WTC11 (cell line): ENCODE results near the gene TGM1. TPM values are rescaled to one million over a fixed set of nuclear protein-coding genes. Genes with fewer than 3 reads are reported as not detected.

ENCODE experiments used
- ATAC-seq: fragments of 200-7000 bp; cut with Tn5 transposase; 2 replicates; pipeline ENCODE4 v1.10.0; 2021; ENCODE audit warnings: mild to moderate bottlenecking, moderate library complexity
- CTCF ChIA-PET: fragments of 300-600 bp; sonication (Branson Sonifier 250); formaldehyde crosslinking; loops from one replicate; lab custom pipeline; 2021; ENCODE audit warnings: antibody characterized with exemption; lab: Charles Lee
- POLR2A ChIA-PET: fragments of 350-600 bp; sonication (Branson Sonifier 250); formaldehyde crosslinking; loops from one replicate; lab custom pipeline; 2021; ENCODE audit warnings: antibody characterized with exemption; lab: Charles Lee
- DNase-seq: peaks from one replicate; pipeline ENCODE4 v3.0.0; 2021; ENCODE audit warnings: low spot score
- H3K27ac Mint-ChIP-seq: 2 replicates; pipeline ENCODE4 v1.8.0; 2021; ENCODE audit warnings: mixed read lengths
- H3K27me3 Mint-ChIP-seq: 2 replicates; pipeline ENCODE4 v1.8.0; 2021; ENCODE audit warnings: low read depth, mild to moderate bottlenecking, moderate library complexity, mixed read lengths
- H3K36me3 Mint-ChIP-seq: 2 replicates; pipeline ENCODE4 v1.8.0; 2021; ENCODE audit warnings: mixed read lengths
- H3K4me1 Mint-ChIP-seq: 2 replicates; pipeline ENCODE4 v1.8.0; 2022; ENCODE audit warnings: mixed read lengths
- H3K4me3 Mint-ChIP-seq: 2 replicates; pipeline ENCODE4 v1.8.0; 2021; ENCODE audit warnings: mild to moderate bottlenecking, moderate library complexity, mixed read lengths
- H3K9me3 Mint-ChIP-seq: 2 replicates; pipeline ENCODE4 v1.8.0; 2021; ENCODE audit warnings: mixed read lengths
- ATF3 ChIP-seq: sonication (generic); formaldehyde crosslinking; conservative IDR thresholded peaks from 2 replicates; pipeline ENCODE4 v1.8.1; 2022; ENCODE audit warnings: mild to moderate bottlenecking, missing genetic modification reagents
- CREB1 ChIP-seq: sonication (generic); formaldehyde crosslinking; IDR thresholded peaks from 2 replicates; pipeline ENCODE4 v1.8.0; 2023; ENCODE audit warnings: mild to moderate bottlenecking, missing genetic modification reagents
- E2F4 ChIP-seq: sonication (generic); formaldehyde crosslinking; IDR thresholded peaks from 2 replicates; pipeline ENCODE4 v1.8.1; 2022; ENCODE audit warnings: low read depth, mild to moderate bottlenecking, moderate library complexity, missing genetic modification reagents, borderline replicate concordance
- ELF4 ChIP-seq: sonication (generic); formaldehyde crosslinking; IDR thresholded peaks from 2 replicates; pipeline ENCODE4 v1.8.1; 2022; ENCODE audit warnings: low read depth, mild to moderate bottlenecking, moderate library complexity, missing genetic modification reagents
- ERG ChIP-seq: fragments of 250-450 bp; sonication (Bioruptor Pico); IDR thresholded peaks from 2 replicates; pipeline ENCODE4 v1.8.0; 2021; ENCODE audit warnings: mild to moderate bottlenecking
- ETV6 ChIP-seq: sonication (generic); formaldehyde crosslinking; IDR thresholded peaks from 2 replicates; pipeline ENCODE4 v1.8.1; 2022; ENCODE audit warnings: mild to moderate bottlenecking, missing genetic modification reagents
- FOXK1 ChIP-seq: sonication (generic); formaldehyde crosslinking; IDR thresholded peaks from 2 replicates; pipeline ENCODE4 v1.8.0; 2022; ENCODE audit warnings: mild to moderate bottlenecking, moderate library complexity, missing genetic modification reagents
- FOXP4 ChIP-seq: sonication (generic); formaldehyde crosslinking; IDR thresholded peaks from 2 replicates; pipeline ENCODE4 v1.8.0; 2022; ENCODE audit warnings: mild to moderate bottlenecking, missing genetic modification reagents
- JAZF1 ChIP-seq: fragments of 250-450 bp; sonication (Bioruptor Pico); IDR thresholded peaks from 2 replicates; pipeline ENCODE4 v1.9.0; 2021; ENCODE audit warnings: moderate library complexity, mild to moderate bottlenecking, inconsistent platforms
- MAX ChIP-seq: sonication (generic); formaldehyde crosslinking; IDR thresholded peaks from 2 replicates; pipeline ENCODE4 v1.8.0; 2022; ENCODE audit warnings: mild to moderate bottlenecking, missing genetic modification reagents
- NFYB ChIP-seq: sonication (generic); formaldehyde crosslinking; conservative IDR thresholded peaks from 2 replicates; pipeline ENCODE4 v1.8.0; 2022; ENCODE audit warnings: low read depth, missing genetic modification reagents
- NR1H2 ChIP-seq: sonication (generic); formaldehyde crosslinking; IDR thresholded peaks from 2 replicates; pipeline ENCODE4 v1.9.0; 2021; ENCODE audit warnings: mild to moderate bottlenecking, moderate library complexity, missing genetic modification reagents
- SOX15 ChIP-seq: fragments of 250-450 bp; sonication (Bioruptor Pico); IDR thresholded peaks from 2 replicates; pipeline ENCODE4 v1.9.0; 2021; ENCODE audit warnings: mild to moderate bottlenecking
- USF1 ChIP-seq: sonication (generic); formaldehyde crosslinking; IDR thresholded peaks from 2 replicates; pipeline ENCODE4 v1.8.0; 2022; ENCODE audit warnings: mild to moderate bottlenecking, missing genetic modification reagents
- ZNF396 ChIP-seq: fragments of 250-450 bp; sonication (Bioruptor Pico); IDR thresholded peaks from 2 replicates; pipeline ENCODE4 v1.8.0; 2021; ENCODE audit warnings: mild to moderate bottlenecking, moderate library complexity, borderline replicate concordance
- ZNF425 ChIP-seq: fragments of 250-450 bp; sonication (Bioruptor Pico); conservative IDR thresholded peaks from 2 replicates; pipeline ENCODE4 v1.9.0; 2021; ENCODE audit warnings: mild to moderate bottlenecking
- total RNA-seq: library from RNA; stranded (reverse); gene quantifications from 3 replicates; pipeline ENCODE4 v1.2.3, GENCODE V29; 2021

Gene TGM1
- total RNA-seq, 1 experiment from 2014 or later: 5.2 TPM

GRCh38 chr14:24278424-24278823 is 15.4 kb upstream of the TGM1 start (continued):
- TF ChIP-seq FOXP4 (no peak), E2F4 (CRISPR knock-in tag) (no peak), ETV6 (no peak)

- ATAC-seq: no peak
- peaks cover 7% of the 10 kb centered on the region for H3K4me1 Mint-ChIP-seq
- CTCF ChIA-PET: interaction anchor here (1.3 to 1.8 kb wide), 2 partner anchors 19 to 22 kb away, joined by 4 to 12 read pairs; partner anchors contain the start of genes DHRS1 and NOP9
These were observed 14.8 kb upstream of the TGM1 start for GRCh38 chr14:24277606-24278321.

More at GRCh38 chr14:24277606-24278321, 14.8 kb upstream of the TGM1 start:
- Mint-ChIP-seq H3K36me3 (no peaks in the 10 kb centered on the region), H3K27me3 (no peaks in the 10 kb centered on the region), H3K4me3 (no peak overlapping the region)
- no peak for DNase-seq
- no peak for TF ChIP-seq ZNF396 (CRISPR knock-in tag)
- TF ChIP-seq ZNF425 (CRISPR knock-in tag): no peak
- no peak for TF ChIP-seq NR1H2 (CRISPR knock-in tag)
- TF ChIP-seq ATF3: no peak
- no peak for TF ChIP-seq FOXK1
- TF ChIP-seq ERG (CRISPR knock-in tag): no peak
- no peak for TF ChIP-seq NFYB (CRISPR knock-in tag)
- TF ChIP-seq CREB1 (CRISPR knock-in tag): no peak
- no peak for TF ChIP-seq JAZF1
- no peak for TF ChIP-seq ELF4
- TF ChIP-seq USF1 (CRISPR knock-in tag): no peak
- no peak for TF ChIP-seq MAX (CRISPR knock-in tag)
- no peak for TF ChIP-seq SOX15 (CRISPR knock-in tag)
- TF ChIP-seq, all 79 proteins: peak for 0
- POLR2A ChIA-PET: no interaction called here
- Mint-ChIP-seq H3K27ac (no peak overlapping the region), H3K9me3 (no peaks in the 10 kb centered on the region)
